Measurements from ENCODE around the gene ZBTB33.
A peak's percentile ranks its signal among the peaks of the same experiment; 100 is the strongest.

The ZBTB33 gene

DNA sequence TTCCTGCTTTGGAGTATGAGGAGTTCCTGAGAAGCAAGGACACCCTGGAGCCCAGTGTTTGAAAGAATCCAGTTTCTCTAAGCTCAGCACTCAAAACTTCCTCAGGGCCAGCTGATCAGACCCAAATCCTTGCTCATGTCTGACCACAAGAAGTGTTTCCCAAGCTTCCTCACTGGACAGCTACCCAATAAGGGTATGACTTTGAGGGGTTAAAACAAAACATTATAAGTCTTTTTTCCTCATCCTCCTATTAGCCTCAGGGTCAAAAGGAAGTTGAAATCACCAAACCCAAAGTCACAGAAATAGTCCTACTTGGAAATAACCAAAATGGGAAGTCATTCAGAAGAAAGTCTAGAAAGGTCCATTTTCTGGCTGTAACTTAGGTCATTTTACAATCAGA is 13.7 kb downstream of the ZBTB33 start:
- DNase-seq, result no peak

DNA sequence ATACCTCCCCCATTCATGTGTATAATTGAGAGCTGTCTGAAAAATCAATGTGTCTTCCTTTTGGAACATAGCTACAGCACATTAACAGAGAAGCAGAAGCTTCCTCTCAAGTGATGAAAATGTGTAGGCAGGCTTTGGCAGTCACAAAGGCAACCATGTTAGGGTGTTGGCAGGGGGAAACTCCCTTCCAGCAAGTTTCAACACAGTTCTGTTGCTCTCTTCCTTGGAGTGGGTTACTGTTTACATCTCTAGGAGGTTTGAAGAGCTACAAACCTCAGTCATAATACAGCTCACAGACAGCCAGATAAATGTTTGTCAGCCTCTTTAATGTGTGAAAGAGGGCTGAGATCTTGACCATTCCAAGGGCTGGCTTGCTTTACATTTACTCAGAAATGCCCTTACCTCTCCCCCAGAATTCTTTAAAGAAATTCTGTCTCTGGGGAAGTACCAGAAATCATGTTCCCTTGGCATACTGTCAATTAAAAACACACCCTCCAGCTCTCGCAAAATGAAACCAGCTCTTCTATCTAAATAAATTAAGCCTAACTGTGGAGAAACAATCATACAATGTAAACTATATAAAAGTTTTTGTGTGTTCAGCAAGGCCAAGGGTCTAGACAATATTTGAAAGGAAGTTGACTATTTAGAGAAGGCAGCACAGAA is 18.9 kb downstream of the ZBTB33 start:
- DNase-seq, result no peak

DNA sequence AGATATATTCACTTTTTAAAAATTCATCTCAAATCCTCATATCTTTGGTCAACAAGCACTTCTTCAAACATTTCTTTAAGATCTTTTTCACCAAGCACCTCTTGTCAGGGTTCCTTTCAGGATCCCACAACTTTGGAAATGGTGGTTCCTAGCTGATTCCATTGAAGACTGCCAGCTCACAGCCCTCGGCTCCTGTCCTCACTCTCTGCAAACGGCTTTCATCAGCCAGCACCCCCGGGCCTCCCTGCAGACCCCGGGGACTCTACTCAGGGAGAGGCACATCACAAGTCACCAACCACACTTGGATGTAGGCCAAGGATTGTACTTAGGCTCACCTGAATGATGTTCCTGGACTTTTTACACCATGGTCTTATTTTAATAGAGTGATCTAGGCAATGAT is 20.0 kb downstream of the ZBTB33 start:
- DNase-seq, result no peak

DNA sequence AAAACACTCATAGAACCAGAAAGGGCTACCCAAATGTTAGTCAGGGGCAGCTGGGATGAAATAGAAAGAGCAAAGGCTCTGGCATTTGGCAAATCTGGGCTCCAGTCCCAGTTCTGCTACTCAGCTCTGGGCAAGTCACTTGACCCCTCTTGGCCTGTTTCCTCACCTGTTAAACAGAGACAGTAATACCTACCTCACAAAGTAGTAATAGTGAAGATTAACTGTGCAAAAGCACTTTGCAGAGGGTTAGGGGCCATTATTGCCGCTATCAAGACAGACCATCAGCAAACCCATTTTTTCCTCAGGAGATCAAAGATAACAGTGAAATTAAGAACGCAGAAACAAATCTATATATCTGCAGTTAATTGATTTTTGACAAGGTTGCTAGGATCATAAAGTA is 20.6 kb downstream of the ZBTB33 start:
- no peak for DNase-seq

DNA sequence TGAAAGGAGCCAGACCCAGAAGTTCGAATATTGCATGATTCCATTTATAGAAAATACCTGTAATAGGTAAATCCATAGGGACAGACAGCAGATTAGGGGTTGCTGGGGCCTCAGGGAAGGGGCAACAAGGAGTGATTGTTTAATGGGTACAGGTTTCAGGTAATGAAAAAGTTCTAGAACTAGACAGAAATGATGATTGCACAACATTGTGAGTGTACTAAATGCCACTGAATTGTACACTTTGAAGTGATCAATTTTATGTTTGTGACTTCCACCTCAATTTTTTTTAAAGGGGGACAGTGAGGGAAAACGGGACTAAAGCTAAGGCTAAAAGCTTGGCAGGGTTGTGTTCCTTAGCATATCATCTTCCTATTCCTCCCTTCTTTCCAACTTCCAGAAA is 23.5 kb downstream of the ZBTB33 start:
- DNase-seq, result no peak

DNA sequence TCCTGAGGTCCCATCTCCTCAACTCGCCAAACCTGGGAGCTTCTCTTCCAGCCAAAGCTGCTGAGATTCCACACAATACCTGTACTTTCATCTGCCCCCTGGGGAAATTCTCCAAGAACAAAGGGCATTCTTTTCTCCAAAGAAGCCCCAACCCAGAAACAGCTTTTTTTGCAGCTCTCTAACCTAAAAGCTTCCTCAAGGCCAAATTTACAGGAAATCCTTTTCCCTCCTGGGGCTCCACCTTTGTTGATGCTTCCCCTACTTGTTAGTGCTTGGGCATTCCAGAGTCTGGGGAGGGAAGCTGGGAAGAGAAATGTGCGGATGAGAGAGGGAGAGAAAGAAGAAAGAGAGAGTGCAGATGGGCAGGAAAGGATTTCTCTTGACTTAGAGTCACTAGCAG is 24.3 kb downstream of the ZBTB33 start:
- no peak for DNase-seq

DNA sequence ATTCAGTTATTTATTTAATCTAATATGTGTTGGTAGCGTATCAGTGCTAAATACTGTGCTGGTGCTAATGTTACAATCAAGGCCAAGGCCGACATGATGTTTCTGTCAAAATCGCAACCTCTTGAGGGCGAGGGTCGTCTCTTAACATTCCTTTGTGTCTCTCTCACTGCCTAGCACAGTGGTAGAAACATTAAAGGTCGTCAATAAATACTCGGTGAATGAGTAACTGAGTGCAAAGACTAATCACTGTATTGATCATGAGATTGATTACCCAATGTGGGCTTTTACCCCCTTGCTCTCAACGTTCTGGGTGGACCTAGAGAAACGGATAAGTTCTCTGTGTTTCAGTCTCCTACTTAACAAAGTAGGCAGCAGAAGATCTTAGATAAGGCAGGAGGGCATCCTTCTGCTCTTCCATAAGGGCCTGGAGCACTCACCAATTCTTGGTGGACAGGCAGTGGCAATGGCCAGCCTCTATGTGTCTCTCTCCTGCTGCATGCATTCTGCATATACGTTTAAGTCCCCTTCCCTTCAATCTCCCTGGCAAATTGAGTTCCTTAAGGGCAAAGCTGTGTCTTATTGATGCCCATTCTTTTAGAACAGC is 30.5 kb downstream of the ZBTB33 start:
- no peak for DNase-seq

DNA sequence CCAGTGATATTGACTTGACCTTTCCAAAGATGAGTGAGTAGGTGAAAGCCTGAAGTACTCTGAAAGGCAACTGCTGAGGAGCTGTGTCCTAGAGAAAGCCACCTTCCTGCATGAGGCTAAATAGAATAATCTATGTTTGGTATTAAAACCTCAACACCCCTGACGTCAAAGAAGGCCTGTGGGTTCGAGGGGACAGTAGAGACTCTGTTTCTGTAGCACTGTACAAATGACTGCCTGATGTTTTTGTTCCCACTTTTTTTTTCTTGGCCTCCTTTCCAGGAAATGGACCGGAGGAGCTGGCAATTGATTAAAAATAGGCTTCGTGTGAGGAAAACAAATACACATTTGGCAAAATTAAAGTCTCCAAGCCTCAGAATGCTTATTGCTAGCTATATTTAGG is 31.1 kb downstream of the ZBTB33 start:
- DNase-seq, result no peak

DNA sequence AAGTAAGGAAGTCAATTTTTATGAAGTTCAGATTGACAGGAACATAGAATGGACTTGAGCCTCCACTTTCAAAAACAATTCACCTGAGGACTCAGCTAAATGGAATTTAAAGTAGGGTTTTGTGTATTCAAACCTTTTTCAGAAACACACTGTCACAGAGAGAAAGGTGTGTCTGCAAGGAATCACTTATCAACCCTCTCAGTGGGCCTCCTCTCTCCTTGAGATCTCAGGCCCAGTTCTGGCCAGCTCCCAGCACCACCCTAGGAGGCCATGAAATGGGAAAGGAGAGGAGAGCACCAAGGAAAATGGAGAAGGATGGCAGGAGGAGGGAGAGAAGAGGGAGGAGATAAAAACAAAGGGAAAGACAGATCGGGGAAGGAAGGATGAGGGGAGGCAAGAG is 32.1 kb downstream of the ZBTB33 start:
- DNase-seq, result no peak

DNA sequence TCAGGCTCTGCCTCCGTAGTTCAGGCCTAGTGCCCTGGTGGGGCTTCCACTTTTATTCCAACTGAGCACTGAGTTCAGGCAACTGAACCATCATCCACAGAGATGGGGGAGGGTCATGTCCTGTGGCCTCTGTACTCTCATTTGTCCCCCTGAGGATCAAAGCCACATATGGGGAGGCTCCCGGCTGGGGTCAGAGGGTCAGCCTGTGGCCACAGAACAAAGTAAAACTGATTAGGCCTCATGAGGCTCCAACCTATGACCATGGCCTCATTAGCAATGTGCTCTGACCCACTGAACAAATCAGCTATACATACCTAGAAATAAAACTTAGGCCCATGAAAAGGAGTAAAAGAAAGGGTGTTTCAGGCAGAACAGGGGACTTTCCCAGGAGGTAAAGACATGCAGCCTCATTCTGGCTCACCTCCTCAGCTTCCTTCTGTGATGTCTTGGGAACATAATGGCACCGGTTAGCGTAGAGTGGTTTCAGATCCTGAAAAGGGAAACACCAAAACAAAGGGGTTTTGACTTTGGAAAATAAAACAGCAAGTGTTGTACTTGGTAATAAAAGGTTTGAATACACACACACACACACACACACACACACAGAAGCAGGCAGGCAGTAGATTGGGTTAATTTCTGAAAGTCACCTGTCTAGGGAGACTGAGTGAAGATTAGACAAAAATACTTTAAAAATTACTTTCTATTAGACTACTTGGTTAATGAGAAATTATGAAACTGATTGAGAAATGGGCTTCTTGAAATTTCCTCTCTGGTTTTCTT is 36.3 kb downstream of the ZBTB33 start:
- no peak for DNase-seq

DNA sequence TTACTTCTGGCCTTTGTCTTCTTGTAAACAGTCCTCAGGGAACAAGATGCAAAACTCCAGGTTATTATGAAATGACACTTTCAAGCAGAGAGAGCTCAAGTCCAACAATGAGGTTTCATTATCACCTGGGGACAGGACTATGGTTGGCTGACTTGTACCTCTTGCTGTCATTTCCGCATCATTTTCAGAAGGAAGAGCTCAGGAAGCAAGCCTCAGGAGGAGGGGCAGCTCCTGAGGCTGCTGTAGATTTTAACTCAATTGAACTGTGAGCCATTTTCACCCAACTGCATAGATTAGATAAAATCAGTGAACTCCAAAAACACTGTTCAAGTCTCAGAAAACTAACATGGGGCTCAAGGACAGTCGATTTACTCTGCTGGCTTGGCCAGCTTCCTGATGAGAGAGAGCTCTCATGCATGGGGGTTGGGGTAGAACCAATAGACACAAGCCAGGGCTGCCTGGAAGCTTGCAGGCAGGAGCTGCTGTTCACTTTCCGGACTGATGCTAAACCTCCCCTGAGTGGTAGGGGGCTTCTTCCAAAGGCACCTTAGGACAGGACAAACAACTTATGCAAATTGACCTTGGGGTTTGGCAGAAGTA is 37.0 kb downstream of the ZBTB33 start:
- DNase-seq, result no peak

DNA sequence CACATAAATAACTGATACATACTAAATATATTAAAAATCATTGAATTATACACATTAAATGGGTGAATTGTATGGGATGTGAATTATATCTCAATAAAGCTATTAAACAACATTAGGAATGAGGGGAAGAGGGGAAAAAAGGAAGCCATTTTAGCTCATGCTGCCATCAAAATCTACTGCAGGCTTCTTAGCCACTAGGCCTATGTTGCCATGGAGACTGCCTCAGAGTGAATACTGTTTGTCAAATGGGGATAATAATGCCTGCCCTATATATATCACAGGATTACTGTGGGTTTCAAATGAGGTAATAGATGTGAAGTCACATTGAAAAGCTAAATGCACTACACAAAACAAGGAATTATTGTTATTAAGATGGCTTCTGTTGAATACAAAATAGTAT is 39.5 kb downstream of the ZBTB33 start:
- DNase-seq, result no peak

DNA sequence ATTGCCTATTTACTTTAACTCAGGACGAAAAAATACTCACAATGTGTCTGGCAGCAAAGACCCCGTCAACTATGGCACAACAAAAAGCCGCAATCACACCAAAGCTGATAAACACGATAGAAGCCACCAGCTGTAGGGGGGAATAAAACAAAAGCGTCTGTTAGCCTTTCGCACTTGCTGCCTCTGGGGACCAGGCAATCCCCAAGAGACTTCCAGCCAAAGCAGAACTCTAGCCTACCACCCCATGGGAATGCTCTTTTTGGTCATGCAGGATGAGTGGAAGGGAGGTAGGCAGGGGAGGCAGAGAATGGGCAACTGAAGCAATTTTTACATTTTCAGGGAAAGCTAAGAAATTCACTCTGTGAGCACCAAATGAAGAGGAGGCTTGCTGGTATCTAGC is 40.6 kb downstream of the ZBTB33 start:
- DNase-seq, result no peak

DNA sequence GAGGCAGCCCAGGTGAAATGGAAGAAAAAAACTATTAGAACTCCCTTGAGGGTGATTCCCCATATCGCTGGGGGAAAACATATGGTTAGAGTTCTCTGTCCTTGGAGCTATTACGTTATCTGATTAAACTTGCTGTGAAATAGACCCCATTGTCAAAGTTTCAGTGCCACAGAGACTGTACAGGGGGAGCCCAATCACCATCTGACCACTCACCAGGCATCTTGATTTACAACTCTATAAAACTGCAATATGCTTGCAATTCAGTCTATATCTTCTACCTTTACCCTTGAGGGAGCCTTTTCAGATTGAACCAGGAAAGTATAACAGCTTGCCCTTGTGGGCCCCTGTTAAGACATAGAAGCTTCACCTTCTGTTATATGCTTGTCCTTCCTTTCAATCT is 42.4 kb downstream of the ZBTB33 start:
- no peak for DNase-seq

DNA sequence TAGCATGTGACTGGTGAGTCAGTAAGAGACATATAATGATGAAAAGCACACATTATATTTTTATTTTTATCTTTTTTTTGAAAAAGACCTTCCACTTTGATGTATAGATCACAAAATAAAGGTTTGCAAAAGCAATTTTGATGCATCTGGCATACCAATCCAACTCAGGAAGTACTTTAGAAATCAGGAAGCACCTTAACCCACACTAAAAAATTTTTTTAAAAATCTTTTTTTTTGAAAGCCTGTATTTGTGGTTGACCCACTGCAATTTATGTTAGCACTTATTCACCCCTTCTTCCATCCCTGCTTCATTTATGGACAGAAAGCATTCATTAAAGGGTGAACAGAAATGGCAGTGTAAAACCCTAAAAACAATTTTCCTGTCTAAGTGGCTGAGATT is 44.0 kb downstream of the ZBTB33 start:
- no peak for DNase-seq

DNA sequence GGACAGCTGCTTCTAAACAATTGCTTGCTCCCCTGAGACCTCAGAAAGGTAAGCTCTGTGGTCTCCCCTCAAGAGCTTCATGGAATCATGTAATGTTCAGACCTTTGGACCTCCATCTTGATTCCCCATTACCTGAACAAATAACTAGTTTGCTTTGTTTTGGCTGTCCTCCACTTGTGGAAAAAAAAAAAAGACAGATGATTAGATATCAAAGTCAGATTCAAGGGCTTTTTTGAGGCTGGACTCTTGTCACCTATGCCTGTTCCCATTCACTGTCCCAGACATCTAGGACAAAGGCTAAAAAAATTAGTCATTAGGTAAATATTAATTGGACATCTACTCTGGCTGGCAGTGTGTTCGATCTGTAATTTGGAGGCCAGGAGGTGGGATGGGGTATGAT is 47.3 kb downstream of the ZBTB33 start:
- DNase-seq, result no peak

DNA sequence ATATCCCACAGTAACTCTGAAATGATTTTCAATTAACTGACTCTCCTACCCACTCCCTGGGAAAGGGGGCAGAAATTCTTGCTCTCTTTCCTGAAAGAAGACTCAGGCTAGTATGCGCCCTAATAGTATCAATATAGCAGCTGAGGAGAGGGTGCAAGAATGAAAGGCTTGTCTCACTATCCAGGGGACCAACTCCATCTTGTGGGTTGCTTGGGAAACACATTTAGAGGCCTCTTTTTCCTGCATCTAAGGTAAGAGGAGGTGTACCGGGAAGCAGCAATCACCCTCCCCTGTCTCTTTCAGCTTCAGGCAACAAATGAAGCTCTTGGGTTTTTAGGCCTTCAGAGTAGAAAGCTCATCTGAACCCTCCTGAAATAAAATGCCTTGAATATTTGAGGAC is 49.3 kb downstream of the ZBTB33 start:
- DNase-seq, result no peak

DNA sequence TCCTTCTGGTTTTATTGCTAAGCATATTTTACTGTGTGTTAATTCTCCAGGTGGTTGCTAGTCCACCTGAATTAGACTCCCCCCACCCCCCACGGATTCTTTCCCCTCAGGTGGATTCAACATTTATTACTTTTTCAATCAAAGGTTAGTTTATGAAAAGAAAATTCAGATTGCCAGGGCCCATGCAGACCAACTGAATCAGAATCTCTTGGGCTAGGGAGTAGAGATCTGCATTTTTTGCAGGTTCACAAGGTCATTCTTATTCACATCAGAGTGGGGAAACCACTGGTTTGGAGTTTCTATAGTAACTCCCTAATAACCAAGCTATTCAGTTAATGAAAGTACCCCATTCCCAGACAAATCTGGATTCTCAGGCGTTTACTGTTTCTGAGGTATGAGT is 50.9 kb downstream of the ZBTB33 start:
- DNase-seq, result no peak

DNA sequence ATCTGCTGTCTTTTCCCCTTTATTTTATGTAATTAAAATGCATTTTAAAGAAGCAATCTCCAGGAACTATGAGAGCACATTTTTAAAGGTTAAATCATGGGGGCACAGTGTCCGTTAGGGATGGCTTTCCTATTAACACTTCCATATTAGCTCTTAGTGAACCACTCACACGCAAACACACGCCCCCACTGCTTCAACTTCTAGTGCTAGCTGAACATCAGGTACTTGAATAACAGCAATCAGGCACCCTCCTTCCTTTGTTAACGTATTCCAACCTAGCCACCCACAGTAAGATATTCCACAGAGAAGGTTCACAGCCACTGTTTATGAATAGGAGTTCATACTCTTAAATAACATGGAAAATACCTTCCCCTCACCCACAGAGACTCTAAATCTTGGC is 51.3 kb downstream of the ZBTB33 start:
- DNase-seq, result peak; percentile 36

DNA sequence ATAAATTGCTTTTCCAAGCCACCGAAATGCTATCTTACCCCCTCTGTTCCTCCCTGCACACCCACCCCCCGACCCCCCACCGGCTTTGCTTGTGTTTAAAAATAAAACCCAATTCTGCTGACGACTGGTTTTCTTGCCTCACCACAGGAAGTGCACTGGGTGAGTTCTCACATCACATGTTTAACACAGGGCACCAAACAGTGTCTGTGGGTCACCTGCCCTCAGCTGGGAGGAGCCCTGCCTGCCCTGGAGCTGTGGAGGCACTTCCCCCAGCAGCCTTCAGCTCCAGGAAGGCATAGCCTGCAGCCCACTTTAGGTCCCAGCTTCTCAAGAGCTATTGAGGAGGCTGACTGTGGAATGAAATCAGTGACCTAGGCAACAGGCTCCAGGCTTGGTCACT is 51.8 kb downstream of the ZBTB33 start:
- no peak for DNase-seq

DNA sequence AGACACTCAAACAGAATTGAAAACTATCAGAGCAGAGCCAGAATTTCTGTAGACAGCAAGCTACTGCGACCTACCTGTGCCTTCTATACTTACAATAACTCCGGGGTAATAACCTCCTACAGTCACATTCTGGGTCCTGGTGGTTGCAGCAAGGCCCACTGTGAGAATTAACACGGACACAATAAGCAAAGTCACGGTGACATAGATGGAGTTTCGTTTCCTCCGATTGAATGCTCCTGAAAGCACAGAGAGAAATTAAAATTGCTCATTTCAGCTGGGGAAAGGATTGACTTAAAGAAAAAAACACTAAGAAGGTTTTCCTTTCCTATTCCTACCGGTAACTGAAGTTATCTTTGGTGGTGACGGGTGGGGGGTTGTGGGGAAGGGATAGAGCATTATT is 53.6 kb downstream of the ZBTB33 start:
- DNase-seq, result no peak

DNA sequence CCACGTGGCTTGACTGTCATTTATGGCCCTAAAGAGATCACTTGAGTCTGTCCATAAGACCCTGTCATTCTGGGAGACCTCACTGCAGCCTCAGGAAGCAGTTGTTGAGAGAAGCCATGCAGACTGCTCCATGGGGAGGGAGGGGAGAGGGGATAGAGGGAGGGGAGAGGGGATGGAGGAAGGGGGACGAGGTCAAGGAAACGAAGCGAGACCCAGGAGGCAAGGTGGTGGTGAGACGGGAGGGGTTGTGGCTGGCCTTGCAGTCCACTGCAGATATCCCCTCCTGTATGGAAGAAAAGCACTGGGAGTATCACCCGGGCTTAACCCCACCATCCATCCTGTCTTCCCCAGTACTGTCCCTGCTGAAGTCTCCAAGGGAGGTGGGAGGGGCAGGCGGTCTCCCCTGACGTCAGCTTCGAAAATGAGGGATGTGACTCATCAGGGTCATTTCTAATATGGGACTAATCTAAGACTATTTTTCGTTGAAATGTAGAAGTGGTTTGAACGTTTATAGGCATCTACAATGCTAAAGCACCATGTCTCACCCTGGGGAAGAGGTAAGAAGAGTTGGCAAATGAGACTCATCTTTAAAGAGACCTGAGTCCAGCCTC is 55.0 kb downstream of the ZBTB33 start:
- DNase-seq, result no peak

DNA sequence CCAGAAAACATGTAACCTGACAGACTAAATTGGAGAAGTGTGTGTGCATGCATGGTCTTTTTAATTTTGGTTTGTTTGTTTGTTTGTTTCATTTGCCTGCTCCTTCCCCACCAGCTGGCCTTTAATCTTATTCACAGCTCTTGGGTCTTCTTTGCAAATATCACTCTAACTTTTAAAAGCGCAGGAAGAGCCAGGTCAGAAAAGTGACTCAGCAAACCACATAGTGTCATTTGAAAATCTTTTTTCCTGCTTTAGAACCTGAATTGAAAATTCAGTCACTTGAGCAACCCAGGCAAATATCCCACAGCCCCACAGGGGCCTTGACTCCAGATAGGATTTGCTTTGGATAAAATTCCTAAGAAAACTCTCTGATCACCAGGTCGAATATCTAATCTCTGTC is 56.0 kb downstream of the ZBTB33 start:
- no peak for DNase-seq

All from NCI-H1417 treated with DMSO at 0.1 percent for 48 hours (cell line).